ENCODE measurements around the gene RAB40B. TPM values are rescaled to one million over a fixed set of nuclear protein-coding genes. Genes with fewer than 3 reads are reported as not detected.
A peak's percentile ranks its signal among the peaks of the same experiment; 100 is the strongest.

The RAB40B gene
- total and polyA plus RNA-seq, 2 of the 13 experiments (the other 11 are each of a cell fraction or from before 2014, with no cell fraction given), result 6.2 to 6.5 TPM

DNA sequence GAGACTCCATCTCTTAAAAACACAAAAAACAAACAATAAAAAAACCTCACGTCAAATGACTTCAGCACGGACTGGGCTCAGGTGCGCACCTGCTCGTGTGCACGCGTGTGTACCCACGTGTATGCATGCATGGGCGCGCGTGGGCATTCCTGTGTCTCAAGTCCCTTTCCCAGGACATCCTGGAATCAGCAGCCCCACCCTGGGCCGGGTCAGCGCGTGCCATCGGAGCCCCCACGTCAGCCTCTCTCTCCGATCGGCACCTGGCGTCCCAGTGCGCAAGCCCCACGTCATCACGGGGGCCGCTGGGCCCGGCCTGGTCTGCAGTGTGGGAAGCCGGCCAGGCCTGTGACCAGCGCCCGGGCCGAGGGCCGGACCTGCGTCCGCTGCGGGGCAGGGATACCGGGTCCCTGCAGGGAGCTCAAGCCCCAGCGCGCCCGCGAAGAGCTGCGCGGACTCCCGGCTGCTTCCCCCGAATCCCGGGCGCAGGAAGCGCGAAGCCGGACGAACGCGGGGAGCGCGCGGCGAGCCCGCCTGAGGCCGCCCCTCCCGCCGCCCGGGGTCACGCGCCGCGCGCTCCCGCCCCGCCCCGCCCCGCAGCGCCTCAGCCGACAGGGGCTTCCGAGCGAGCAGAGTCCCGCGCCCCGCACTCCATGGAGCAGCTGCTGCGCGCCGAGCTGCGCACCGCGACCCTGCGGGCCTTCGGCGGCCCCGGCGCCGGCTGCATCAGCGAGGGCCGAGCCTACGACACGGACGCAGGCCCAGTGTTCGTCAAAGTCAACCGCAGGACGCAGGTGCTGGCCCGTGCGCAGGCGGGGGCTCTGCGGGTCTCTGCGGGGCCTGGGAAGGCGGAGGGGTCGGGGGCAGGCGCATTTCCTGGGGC is 36.7 kb upstream of the RAB40B start, which contains the start of gene FN3K (continued):
- TF ChIP-seq, protein P1, sequence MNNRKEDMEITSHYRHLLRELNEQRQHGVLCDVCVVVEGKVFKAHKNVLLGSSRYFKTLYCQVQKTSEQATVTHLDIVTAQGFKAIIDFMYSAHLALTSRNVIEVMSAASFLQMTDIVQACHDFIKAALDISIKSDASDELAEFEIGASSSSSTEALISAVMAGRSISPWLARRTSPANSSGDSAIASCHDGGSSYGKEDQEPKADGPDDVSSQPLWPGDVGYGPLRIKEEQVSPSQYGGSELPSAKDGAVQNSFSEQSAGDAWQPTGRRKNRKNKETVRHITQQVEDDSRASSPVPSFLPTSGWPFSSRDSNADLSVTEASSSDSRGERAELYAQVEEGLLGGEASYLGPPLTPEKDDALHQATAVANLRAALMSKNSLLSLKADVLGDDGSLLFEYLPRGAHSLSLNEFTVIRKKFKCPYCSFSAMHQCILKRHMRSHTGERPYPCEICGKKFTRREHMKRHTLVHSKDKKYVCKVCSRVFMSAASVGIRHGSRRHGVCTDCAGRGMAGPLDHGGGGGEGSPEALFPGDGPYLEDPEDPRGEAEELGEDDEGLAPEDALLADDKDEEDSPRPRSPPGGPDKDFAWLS (CRISPR knock-in tag; IDR thresholded peaks at IDR 0.05; ENCODE audit: borderline replicate concordance), result no peak
- TF ChIP-seq, protein P2, sequence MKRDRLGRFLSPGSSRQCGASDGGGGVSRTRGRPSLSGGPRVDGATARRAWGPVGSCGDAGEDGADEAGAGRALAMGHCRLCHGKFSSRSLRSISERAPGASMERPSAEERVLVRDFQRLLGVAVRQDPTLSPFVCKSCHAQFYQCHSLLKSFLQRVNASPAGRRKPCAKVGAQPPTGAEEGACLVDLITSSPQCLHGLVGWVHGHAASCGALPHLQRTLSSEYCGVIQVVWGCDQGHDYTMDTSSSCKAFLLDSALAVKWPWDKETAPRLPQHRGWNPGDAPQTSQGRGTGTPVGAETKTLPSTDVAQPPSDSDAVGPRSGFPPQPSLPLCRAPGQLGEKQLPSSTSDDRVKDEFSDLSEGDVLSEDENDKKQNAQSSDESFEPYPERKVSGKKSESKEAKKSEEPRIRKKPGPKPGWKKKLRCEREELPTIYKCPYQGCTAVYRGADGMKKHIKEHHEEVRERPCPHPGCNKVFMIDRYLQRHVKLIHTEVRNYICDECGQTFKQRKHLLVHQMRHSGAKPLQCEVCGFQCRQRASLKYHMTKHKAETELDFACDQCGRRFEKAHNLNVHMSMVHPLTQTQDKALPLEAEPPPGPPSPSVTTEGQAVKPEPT (CRISPR knock-in tag; IDR thresholded peaks at IDR 0.05; ENCODE audit: low read depth), result peak; percentile 55; the same call in 1 of the 2 replicates
- TF ChIP-seq BRCA1 (CRISPR knock-in tag; IDR thresholded peaks at IDR 0.05) (0 out of 2 replicates have a peak, but pooled peaks have one; percentile 51), ZNF430 (CRISPR knock-in tag; IDR thresholded peaks at IDR 0.05) (no peak), TBX2 (CRISPR knock-in tag; IDR thresholded peaks at IDR 0.05; ENCODE audit: borderline replicate concordance) (peak; percentile 41; the same call in 1 of the 2 replicates), ZNF83 (CRISPR knock-in tag; IDR thresholded peaks at IDR 0.05; ENCODE audit: borderline replicate concordance) (no peak), ZNF780A (CRISPR knock-in tag; IDR thresholded peaks at IDR 0.05) (no peak), KAT8 (CRISPR knock-in tag; IDR thresholded peaks at IDR 0.05) (no peak), ZNF570 (CRISPR knock-in tag; IDR thresholded peaks at IDR 0.05; ENCODE audit: borderline replicate concordance) (no peak), ZNF777 (CRISPR knock-in tag; IDR thresholded peaks at IDR 0.05) (peak; percentile 52), ZNF644 (CRISPR knock-in tag; IDR thresholded peaks at IDR 0.05; ENCODE audit: low read depth) (no peak)
- TF ChIP-seq, protein P3, sequence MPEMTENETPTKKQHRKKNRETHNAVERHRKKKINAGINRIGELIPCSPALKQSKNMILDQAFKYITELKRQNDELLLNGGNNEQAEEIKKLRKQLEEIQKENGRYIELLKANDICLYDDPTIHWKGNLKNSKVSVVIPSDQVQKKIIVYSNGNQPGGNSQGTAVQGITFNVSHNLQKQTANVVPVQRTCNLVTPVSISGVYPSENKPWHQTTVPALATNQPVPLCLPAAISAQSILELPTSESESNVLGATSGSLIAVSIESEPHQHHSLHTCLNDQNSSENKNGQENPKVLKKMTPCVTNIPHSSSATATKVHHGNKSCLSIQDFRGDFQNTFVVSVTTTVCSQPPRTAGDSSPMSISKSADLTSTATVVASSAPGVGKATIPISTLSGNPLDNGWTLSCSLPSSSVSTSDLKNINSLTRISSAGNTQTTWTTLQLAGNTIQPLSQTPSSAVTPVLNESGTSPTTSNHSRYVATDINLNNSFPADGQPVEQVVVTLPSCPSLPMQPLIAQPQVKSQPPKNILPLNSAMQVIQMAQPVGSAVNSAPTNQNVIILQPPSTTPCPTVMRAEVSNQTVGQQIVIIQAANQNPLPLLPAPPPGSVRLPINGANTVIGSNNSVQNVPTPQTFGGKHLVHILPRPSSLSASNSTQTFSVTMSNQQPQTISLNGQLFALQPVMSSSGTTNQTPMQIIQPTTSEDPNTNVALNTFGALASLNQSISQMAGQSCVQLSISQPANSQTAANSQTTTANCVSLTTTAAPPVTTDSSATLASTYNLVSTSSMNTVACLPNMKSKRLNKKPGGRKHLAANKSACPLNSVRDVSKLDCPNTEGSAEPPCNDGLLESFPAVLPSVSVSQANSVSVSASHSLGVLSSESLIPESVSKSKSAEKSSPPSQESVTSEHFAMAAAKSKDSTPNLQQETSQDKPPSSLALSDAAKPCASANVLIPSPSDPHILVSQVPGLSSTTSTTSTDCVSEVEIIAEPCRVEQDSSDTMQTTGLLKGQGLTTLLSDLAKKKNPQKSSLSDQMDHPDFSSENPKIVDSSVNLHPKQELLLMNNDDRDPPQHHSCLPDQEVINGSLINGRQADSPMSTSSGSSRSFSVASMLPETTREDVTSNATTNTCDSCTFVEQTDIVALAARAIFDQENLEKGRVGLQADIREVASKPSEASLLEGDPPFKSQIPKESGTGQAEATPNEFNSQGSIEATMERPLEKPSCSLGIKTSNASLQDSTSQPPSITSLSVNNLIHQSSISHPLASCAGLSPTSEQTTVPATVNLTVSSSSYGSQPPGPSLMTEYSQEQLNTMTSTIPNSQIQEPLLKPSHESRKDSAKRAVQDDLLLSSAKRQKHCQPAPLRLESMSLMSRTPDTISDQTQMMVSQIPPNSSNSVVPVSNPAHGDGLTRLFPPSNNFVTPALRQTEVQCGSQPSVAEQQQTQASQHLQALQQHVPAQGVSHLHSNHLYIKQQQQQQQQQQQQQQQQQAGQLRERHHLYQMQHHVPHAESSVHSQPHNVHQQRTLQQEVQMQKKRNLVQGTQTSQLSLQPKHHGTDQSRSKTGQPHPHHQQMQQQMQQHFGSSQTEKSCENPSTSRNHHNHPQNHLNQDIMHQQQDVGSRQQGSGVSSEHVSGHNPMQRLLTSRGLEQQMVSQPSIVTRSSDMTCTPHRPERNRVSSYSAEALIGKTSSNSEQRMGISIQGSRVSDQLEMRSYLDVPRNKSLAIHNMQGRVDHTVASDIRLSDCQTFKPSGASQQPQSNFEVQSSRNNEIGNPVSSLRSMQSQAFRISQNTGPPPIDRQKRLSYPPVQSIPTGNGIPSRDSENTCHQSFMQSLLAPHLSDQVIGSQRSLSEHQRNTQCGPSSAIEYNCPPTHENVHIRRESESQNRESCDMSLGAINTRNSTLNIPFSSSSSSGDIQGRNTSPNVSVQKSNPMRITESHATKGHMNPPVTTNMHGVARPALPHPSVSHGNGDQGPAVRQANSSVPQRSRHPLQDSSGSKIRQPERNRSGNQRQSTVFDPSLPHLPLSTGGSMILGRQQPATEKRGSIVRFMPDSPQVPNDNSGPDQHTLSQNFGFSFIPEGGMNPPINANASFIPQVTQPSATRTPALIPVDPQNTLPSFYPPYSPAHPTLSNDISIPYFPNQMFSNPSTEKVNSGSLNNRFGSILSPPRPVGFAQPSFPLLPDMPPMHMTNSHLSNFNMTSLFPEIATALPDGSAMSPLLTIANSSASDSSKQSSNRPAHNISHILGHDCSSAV (CRISPR knock-in tag; IDR thresholded peaks at IDR 0.05; ENCODE audit: borderline replicate concordance), result no peak
- TF ChIP-seq, protein P4, sequence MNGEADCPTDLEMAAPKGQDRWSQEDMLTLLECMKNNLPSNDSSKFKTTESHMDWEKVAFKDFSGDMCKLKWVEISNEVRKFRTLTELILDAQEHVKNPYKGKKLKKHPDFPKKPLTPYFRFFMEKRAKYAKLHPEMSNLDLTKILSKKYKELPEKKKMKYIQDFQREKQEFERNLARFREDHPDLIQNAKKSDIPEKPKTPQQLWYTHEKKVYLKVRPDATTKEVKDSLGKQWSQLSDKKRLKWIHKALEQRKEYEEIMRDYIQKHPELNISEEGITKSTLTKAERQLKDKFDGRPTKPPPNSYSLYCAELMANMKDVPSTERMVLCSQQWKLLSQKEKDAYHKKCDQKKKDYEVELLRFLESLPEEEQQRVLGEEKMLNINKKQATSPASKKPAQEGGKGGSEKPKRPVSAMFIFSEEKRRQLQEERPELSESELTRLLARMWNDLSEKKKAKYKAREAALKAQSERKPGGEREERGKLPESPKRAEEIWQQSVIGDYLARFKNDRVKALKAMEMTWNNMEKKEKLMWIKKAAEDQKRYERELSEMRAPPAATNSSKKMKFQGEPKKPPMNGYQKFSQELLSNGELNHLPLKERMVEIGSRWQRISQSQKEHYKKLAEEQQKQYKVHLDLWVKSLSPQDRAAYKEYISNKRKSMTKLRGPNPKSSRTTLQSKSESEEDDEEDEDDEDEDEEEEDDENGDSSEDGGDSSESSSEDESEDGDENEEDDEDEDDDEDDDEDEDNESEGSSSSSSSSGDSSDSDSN (CRISPR knock-in tag; IDR thresholded peaks at IDR 0.05), result peak; percentile 81
